ENCODE data around the gene DEDD.

DEDD gene, protein sequence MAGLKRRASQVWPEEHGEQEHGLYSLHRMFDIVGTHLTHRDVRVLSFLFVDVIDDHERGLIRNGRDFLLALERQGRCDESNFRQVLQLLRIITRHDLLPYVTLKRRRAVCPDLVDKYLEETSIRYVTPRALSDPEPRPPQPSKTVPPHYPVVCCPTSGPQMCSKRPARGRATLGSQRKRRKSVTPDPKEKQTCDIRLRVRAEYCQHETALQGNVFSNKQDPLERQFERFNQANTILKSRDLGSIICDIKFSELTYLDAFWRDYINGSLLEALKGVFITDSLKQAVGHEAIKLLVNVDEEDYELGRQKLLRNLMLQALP

DNA sequence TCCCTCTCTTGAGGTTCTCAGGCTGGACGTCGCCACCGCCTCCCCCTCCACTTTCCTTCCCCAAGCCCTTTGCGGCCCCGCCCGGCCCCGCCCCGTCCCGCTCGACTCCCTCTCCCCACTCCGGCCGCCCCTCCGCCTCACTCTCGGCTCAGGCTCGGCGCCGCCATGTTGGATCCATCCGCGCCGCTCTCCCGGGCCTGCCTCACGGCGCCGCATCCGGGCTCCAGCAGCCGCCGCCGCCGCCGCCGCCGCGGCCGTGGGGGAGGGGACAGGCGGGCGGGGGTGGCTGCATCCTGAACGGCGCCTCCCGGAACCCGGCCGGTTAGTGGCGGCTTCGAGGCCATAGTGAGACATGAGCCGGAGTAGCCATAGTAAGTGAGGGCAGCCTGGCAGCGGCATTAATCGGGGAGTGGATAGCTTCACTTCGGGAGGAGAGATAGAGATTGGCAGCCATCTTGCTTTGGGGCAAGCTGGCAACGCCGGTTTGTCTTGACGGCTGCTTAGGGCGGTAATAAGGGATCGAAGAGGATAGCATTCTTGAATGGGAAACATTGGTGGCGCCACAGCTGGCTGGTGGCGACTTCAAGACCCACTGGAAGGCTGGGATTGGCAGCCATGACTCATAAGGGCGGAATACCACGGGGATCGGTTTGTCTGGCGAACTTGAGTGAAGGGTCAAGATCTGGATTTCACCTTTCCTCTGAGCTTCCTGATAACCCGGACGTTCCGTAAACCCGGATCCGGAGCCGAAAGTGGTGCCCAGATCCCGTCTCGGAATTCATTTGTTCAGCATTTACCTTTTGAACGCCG is at the start of gene DEDD:
DEDD (minus strand) TSS at position 258 of the 810 bp plus-strand sequence. CDS start 8,205 bp downstream, outside the sequence.
- peak; percentile 90 for DNase-seq (ENCODE audit: low spot score)

DNA sequence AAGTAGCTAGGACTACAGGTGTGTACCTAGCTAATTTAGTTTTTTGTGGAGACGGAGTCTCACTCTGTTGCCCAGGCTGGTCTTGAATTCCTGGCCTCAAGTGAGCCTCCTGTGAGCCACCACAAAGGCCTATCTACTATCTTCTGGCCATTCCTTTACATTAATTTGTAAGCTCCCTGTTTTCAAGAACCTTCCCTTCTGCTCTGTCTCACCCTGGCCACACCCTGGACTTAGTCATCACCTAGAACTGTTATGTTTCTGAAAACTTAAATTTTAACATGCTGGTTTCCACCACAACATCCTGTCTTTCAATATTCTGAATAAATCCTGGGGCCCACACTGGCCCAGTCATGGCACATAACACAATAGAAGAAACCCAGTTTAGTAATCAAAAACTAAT is 49.7 kb upstream of the DEDD start:
- DNase-seq (ENCODE audit: low spot score) = peak; percentile 67

DNA sequence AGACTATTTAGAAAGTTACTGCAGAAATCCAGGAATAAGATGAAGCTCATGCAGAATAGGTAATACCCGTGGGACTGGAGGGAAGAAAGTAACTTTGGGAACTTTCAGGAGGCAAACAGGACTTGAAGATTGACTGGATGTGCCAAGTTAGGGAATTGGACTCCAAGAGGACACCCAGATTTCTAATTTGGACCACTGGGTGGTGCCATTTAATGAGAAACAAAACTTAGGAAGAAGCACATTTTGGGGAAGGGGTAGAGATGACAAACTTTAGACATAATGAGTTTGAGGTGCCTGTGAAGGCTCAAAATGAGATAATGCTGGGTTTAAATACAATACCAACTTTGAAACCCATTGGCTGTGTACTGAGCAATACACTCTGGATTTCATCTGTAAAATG is 48.2 kb upstream of the DEDD start:
- peak; percentile 45 for DNase-seq (ENCODE audit: low spot score)

DNA sequence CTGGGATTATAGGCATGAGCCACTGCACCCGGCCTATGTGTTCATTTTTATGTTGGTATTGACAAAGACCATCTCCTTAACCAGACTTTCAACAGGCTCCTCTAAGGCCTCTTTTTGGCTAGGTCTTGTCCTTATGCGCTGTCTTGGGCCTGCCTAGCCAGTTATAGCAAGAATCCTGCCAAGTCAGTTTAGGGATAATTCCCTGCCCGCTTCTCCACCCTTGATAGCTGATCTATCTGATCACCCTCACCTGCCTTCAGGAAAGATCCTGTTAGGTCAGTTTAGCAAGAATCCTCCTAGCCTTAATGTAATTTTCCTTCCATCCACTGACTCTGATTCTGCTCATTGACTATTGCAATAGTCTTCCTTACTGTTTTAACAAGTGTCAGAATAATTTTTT is 47.2 kb upstream of the DEDD start:
- DNase-seq (ENCODE audit: low spot score) = no peak

DNA sequence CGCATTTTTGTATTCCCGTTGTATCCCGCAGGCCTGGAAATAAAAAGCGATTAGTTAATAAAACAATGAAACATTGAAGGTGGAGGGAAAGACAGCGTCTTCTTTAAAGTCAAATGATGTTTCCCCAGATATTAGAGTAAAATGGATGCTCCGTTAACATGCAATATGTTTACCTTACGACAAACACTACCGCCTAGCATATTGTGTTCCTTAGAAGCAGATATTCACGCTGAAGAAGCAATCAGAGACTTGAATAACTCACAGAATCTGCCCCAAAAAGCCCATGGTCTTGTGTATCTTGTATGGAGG is 45.4 kb upstream of the DEDD start:
- no peak for DNase-seq (ENCODE audit: low spot score)

DNA sequence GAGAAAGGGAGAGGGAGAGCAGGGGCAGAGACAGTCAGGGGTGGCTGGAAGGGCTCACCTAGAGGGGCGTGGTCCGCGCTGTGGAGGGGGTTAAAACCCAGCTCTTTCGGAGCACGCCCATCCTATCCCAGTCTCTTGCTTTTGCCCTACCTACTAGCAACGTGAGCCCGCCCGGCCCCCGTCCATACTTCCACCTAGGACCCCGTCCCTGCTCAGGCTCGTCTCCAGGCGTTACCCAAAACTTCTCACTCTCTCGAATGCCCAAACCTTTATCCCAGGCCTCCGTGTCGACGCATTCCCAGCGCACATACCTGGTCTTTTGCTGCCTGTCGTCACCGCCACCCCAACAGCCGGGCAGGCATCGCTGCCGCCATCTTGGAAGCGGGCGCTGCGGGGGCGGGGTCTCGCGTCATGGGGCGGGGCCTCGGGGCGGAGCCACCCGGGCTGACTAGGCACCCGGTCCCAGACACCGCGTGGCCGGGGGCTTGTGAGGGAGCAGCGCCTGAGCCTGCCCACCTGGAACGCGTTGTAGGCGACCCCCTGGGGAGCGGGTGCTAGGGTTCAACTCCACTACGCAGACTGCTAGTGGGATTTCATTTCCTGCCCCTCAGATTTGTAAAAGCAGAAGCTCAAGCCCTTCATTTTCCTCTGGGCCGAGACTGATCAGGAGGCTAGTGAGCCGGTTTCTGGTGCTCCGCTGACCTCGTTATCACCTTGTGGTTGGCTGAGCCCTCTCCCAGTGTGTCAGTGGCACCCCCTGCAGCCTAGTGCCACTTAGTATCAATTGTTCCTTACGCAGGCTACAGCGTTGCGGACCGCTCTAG is 44.9 kb upstream of the DEDD start, which contains the start of gene B4GALT3:
B4GALT3 (minus strand) TSS at position 396 of the 824 bp plus-strand sequence. CDS start 1,447 bp downstream, outside the sequence.
- peak; percentile 93 for DNase-seq (ENCODE audit: low spot score)

DNA sequence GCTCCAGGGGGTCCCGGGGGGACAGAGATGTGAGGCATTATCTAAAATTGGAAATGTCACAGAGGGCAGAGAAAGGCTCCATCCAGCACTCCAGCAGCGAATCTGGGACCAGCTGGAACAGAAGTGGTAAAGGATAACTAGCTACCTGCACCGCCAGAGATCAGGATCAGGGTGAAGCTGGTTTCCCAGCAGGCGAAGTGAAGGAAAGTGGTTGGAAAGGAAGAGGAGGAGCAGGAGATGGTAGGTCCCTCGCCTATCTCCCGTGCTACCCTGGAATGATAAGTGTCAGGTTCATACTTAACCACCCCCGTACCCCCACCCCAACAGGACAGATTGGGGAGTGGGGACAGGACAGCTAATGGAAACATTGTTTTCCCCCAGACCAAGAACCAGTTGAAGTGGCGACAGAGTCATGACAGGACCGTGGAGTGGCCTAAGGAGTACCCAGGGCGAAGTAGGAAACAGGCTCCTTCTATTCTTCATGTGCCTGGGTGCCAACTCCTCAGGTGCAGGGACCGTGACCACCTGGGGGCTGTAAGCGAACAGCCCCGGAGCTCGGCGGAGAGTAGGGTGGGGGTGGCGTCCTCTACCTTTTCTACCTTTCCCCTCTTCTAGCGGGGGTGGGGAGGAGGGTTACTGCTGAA is 44.1 kb upstream of the DEDD start:
- peak; percentile 67 for DNase-seq (ENCODE audit: low spot score)

DNA sequence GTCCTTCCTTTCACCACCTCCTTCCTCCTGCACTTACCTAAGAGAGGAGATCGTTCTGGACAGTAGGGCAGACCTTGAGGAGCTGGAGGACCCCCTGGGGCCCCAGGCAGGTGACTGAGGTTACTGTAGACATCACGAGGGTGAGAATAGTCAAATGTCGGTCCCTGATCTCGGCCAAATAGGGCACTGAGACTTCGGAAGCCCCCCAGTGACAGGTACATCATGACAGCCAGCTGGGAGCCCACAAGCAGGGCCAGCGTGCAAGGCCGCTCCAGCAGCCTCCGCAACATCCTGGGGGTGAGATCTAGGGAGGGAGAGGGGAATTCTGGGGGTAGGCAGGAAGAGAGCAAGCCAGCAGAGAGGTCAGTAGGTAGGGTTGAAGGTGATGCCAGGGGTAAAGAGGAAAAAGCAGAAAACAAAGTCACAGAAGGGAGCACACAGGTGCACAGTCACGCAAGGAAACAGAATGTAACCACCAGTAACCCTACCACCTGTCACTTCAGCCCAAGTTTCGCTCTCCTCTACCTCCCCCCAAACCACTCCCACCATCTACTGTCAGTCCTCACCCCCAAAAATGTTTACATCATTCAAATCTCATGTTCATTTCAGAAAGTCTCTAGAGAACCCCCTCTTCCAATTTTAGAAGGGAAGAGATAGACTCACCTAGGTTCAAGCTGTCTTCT is 43.4 kb upstream of the DEDD start:
- no peak for DNase-seq (ENCODE audit: low spot score)

DNA sequence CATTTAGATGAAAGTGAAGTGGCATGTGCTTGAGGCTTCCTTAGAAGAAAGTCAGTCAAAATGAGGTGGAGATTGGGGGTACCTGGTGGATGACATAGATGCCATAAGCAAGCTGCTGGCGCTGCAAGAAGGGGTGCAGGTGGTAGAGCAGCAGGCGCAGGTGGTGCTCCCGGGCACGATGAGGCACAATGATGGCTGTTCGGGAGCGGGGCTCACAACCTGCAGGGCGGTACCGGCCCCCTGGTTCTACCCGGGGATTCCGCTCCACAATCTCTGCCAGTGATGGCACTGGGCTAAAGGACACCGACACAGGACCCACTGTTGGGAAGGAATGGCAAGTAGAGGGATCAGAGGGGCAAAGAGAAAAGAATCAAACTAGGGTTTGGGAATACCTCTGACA is 42.4 kb upstream of the DEDD start:
- no peak for DNase-seq (ENCODE audit: low spot score)

DNA sequence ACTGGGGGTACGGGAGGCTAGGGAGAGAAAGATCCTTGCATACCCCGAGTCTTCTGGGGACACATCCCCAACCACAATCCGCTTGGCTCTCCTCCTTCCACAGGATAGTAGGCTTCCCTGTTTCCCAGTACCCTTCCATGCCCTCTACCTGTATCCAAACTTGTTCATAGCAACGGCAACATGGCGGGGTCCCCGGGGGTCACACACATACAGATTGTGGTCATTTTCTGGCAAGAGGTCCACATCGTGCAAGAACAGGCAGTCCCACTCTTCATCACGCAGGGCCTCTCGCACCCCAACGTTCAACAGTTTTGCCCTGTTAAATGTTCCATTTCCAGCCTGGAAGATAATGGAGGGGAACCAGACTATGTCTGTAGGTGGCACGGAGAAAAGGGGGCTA is 41.2 kb upstream of the DEDD start:
- DNase-seq (ENCODE audit: low spot score) = no peak

DNA sequence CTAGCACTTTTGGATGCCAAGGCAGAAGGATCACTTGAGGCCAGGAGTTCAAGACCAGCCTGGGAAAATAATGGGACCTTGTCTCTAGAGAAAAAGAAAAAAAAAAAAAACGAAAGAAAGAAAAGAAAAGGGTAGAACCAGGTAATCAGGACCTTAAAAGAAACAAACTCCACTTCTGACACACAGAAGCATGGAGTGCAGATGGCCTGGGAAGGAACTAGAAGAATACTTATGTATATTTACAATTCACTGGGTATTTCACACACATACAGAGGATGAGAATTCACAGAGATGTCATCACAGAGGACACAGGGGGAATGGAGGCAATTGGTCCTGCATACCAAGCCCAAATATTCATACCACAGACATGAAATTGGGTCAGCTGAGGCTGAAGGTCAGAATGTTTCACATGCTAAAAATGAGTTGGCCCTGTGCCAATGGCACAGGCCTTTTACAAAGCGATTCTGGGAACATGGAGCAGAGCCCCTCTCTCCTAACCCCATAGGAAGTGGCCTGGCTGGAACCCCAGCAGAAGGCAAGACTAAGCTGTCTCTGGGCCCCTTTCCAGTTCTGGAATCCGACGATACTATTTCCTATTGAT is 40.4 kb upstream of the DEDD start:
- peak; percentile 48 for DNase-seq (ENCODE audit: low spot score)

DNA sequence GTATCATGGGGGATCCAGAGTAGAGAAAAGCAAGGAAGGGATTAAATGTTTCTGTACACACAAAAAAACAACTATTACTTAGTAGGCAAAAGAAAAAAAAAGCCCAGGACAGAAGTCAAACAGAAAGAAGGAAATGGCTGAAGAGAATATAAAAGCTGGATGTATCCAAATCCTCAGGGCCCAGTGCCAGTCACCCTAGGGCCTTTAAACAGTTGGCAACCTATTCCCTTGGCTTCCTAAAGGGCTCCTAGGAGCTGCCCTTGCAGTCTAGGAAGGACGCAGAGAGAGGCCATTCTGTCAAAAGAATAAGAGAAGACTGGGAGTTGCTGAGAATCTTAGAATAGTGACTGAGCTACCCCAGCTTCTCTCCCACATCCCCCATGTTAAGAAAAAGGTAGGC is 39.9 kb upstream of the DEDD start:
- DNase-seq (ENCODE audit: low spot score) = peak; percentile 15

DNA sequence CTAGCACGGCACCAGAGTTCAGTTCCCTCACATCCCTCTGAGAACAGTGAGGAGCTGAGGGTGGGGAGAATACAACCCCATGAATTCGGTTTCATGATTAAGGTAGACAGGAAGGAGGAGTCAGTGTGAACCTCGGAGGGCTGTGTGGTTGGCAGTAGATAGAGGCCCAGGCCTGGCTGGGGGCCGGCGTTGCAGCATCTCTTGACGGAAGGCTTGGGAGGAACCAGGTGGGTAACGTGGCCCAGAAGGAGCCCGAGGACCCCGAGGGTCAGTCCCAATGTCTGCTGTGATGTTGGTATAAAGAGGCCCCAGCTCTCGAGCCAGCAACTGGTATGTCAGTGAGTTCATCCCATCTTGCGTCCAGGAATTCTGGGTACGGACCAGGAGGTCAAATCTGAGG is 39.2 kb upstream of the DEDD start:
- DNase-seq (ENCODE audit: low spot score) = no peak

DNA sequence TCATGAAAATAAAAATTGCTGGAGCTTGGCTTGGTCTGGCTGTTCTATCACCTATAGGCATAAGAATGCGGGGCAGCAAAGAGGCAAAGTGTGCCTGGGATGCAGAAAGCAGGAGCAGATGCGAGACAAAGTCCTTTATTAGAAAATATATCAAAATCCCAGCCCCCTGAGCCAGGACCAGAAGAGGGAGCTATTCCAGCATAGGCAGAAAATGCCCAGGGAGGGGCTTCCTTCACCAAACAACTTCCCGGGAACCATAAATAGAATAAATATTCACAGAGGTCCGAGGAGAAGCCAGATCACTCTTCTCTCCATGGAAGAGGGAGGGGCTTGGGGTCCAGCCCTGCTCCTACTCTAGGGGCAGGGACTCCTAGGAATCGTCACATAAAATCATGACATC is 38.7 kb upstream of the DEDD start:
- peak; percentile 19 for DNase-seq (ENCODE audit: low spot score)

DNA sequence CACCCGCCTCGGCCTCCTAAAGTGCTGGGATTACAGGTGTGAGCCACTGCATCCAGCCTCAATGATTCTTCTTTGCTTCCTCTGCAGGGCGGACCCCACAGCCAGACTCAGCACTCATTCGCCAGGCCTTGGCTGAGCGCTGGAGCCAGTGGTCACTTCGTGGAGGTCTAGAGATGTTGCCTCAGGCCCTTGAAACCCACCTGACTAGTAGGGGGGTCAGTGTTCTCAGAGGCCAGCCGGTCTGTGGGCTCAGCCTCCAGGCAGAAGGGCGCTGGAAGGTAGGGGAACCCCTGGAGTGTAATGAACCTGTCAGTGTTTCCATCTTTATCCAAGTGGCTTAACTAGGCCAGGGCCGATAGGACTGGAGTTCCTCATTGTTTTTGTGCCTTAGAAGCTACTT is 36.4 kb upstream of the DEDD start:
- DNase-seq (ENCODE audit: low spot score) = no peak

DNA sequence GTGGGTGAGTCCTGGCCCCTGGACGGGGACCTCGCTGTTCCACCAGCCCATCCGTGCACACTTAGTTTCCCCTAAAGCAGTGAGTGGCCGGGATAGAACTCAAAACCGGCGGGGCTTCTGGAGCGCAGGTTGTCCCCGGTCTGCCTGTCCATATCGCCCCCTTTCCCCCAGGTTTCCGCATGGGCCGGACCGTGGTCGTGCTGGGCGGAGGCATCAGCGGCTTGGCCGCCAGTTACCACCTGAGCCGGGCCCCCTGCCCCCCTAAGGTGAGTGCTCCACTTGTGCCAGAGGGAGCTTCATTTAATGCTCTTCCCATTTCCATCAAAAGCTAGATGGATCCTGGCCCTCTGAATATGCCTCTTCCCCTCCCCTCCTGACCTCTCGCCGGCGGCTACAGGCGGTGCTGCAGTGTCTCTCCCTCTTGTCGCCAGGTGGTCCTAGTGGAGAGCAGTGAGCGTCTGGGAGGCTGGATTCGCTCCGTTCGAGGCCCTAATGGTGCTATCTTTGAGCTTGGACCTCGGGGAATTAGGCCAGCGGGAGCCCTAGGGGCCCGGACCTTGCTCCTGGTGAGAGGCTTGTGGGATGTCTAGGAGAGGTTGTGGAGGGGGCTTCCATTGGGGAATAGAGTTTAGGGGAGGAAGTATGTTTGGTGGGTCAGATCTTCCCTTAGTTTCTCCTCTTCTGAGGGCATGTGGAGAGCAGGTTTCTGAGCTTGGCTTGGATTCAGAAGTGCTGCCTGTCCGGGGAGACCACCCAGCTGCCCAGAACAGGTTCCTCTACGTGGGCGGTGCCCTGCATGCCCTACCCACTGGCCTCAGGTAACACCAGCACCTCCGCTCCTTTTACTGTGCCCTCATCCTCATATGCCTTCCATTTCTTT is 34.4 kb upstream of the DEDD start:
- DNase-seq (ENCODE audit: low spot score) = peak; percentile 77

DNA sequence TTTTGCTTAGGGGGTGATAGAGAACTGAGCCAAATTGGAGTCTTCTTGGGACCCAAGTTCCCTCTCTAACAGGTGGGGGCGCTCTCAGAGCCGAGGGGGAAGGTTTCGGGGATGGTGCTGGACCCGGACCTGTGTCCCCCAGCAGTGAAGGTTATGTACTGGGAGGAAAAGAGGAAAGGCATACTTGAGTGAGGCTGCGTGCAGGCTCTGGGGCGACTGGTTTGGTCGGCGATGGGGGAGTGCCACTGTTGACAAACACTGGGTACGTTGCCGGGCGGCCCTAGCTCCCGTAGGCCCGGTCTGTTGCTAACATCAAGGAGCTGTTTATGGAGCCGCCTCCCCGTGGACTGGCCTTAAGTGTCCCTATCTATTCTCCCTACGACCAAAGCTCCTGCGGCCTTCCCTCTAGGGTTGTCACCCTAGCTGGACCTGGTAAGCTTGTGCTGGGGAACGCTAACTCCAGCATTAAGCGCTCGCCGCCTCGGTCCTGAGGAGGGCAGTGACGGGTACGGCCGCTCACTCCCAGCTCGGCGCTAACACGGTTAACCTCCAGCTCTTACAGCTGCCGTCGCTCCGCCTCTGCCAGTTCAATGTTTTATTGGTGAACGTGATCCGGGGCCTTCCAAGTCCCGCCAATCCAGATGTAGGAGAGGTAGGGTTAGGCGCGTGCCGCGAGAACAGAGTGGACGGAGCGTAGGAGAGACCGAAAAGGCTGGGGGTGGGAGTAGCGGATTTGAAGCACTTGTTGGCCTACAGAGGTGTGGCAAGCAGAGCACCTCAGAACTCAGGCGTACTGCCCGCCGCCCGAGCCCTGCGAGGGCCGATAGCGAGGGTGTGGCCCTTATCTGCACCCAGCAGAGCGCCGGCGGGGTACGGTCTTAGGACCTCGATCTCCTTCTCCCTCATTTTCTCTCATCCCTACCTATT is 33.5 kb upstream of the DEDD start, which contains the start of gene PPOX:
PPOX (plus strand) TSS at position 685 of the 927 bp plus-strand sequence. CDS start 422 bp downstream, outside the sequence.
- DNase-seq (ENCODE audit: low spot score) = peak; percentile 97

DNA sequence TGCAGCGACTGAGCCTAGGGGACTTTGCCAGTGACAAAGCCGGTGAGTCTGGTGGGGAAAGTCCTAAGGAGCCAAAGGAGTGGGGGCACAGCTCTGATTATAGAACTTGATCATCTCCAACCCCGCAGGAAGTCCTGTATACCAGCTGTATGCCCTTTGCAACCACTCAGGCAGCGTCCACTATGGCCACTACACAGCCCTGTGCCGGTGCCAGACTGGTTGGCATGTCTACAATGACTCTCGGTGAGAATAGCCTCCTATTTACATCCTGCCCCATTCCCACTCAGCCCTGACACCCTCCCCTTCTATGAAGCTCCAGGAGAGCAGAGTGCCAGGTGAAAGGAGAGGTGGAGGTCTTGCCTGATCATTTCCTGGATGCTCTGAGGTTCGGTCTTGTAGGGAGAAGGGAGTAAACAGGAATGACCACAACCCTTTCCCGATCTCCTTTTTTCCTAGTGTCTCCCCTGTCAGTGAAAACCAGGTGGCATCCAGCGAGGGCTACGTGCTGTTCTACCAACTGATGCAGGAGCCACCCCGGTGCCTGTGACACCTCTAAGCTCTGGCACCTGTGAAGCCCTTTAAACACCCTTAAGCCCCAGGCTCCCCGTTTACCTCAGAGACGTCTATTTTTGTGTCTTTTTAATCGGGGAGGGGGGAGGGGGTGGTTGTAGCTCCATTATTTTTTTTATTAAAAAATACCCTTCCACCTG is 32.6 kb upstream of the DEDD start:
- peak; percentile 73 for DNase-seq (ENCODE audit: low spot score)
